Transverse colon (tissue), 3 donors: ENCODE results near the gene COLEC11.

Source experiments
- EP300 ChIP-seq: sonication (generic); formaldehyde crosslinking; IDR thresholded peaks from one replicate; pipeline ENCODE4 v1.6.1; 2017; ENCODE audit warnings: antibody characterized with exemption, low read depth
- POLR2A ChIP-seq: fragments of 450-650 bp; IDR thresholded peaks from one replicate; pipeline ENCODE4 v1.6.1; 2016; ENCODE audit warnings: antibody characterized with exemption, mild to moderate bottlenecking, moderate library complexity
- TF ChIP-seq, protein P1 (sequence below), 5 experiments: fragments of 200-600 bp in 3 of 5; fragments of 450-650 bp in 2 of 5; sonication (generic) in 3 of 5; IDR thresholded peaks; 1 replicate in 2 of 5; 2 replicates in 3 of 5; pipeline ENCODE4 v1.5.1; 2016 to 2017; ENCODE audit warnings: antibody characterized with exemption in 5 of 5, inconsistent platforms in 3 of 5, mild to moderate bottlenecking in 2 of 5, moderate library complexity in 1 of 5

DNA sequence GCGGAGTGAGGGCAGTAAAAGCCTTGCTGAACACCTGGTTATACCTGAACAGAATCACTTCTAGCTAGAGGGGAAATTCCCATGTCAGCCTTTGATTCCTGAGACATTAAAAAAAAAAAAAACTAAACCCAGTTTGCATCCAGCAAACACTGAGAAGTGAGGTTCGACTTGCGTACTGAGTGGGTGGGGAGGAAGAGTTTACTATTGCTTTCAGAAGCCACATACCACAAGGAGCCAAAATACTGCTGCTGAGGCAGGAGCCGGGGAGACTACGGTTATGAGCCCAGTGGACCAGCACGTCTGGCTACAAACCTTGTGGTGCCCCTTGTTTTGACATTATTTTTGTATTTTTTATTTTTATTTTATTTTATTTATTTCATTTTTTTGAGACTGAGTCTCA lies 2.7 kb downstream of the COLEC11 start:
- TF ChIP-seq POLR2A = no peak
- TF ChIP-seq, protein P1, sequence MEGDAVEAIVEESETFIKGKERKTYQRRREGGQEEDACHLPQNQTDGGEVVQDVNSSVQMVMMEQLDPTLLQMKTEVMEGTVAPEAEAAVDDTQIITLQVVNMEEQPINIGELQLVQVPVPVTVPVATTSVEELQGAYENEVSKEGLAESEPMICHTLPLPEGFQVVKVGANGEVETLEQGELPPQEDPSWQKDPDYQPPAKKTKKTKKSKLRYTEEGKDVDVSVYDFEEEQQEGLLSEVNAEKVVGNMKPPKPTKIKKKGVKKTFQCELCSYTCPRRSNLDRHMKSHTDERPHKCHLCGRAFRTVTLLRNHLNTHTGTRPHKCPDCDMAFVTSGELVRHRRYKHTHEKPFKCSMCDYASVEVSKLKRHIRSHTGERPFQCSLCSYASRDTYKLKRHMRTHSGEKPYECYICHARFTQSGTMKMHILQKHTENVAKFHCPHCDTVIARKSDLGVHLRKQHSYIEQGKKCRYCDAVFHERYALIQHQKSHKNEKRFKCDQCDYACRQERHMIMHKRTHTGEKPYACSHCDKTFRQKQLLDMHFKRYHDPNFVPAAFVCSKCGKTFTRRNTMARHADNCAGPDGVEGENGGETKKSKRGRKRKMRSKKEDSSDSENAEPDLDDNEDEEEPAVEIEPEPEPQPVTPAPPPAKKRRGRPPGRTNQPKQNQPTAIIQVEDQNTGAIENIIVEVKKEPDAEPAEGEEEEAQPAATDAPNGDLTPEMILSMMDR (IDR thresholded peaks at IDR 0.05) = no peak
- TF ChIP-seq EP300 = no peak
